GM19025 (cell line): ENCODE results near the gene ADCYAP1R1.

ENCODE experiments used
- ATAC-seq: cut with Tn5 transposase; IDR thresholded peaks from one replicate; pipeline ENCODE4 v1.9.1; 2021; ENCODE audit warnings: mild to moderate bottlenecking, low read depth, moderate library complexity; ENCODE audit not compliant: unreplicated experiment

Gene ADCYAP1R1

GRCh38 chr7:31033674-31034300 is 18.3 kb upstream of the ADCYAP1R1 start:
- no peak for ATAC-seq

- no peak for ATAC-seq
Measured at GRCh38 chr7:31036924-31037323, 15.2 kb upstream of the ADCYAP1R1 start.

GRCh38 chr7:31043051-31043471 is 9.0 kb upstream of the ADCYAP1R1 start:
- no peak for ATAC-seq

- ATAC-seq = no peak
Measured at GRCh38 chr7:31044529-31044928, 7.6 kb upstream of the ADCYAP1R1 start.

GRCh38 chr7:31046723-31047122 is 5.4 kb upstream of the ADCYAP1R1 start:
- no peak for ATAC-seq

- ATAC-seq = no peak
Measured at GRCh38 chr7:31047313-31048146, 4.6 kb upstream of the ADCYAP1R1 start.

- ATAC-seq = no peak
Measured at GRCh38 chr7:31049005-31049765, 2.9 kb upstream of the ADCYAP1R1 start.

GRCh38 chr7:31052487-31052840 is 356 bp downstream of the ADCYAP1R1 start:
- no peak for ATAC-seq

GRCh38 chr7:31052841-31053601 is 913 bp downstream of the ADCYAP1R1 start:
- no peak for ATAC-seq

GRCh38 chr7:31053986-31054385 is 1.9 kb downstream of the ADCYAP1R1 start:
- no peak for ATAC-seq

GRCh38 chr7:31054608-31055278 is 2.6 kb downstream of the ADCYAP1R1 start:
- ATAC-seq = no peak

GRCh38 chr7:31055471-31055870 is 3.4 kb downstream of the ADCYAP1R1 start:
- no peak for ATAC-seq

GRCh38 chr7:31056775-31057346 is 4.8 kb downstream of the ADCYAP1R1 start:
- no peak for ATAC-seq

- ATAC-seq = no peak
Measured at GRCh38 chr7:31058122-31058521, 6.0 kb downstream of the ADCYAP1R1 start.

- ATAC-seq = no peak
Measured at GRCh38 chr7:31058688-31059087, 6.6 kb downstream of the ADCYAP1R1 start.

- no peak for ATAC-seq
Measured at GRCh38 chr7:31059551-31059950, 7.4 kb downstream of the ADCYAP1R1 start.

GRCh38 chr7:31061185-31061584 is 9.1 kb downstream of the ADCYAP1R1 start:
- ATAC-seq = no peak

- ATAC-seq = no peak
Measured at GRCh38 chr7:31062746-31063435, 10.8 kb downstream of the ADCYAP1R1 start.

- ATAC-seq = no peak
Measured at GRCh38 chr7:31065021-31065593, 13.0 kb downstream of the ADCYAP1R1 start.
